ENCODE results near the gene TRIB2. TPM values are rescaled to one million over a fixed set of nuclear protein-coding genes. Genes with fewer than 3 reads are reported as not detected.

Gene TRIB2
- polyA plus RNA-seq, 1 of the 3 experiments (the other 2 are of a cell fraction), result 27.5 TPM

DNA sequence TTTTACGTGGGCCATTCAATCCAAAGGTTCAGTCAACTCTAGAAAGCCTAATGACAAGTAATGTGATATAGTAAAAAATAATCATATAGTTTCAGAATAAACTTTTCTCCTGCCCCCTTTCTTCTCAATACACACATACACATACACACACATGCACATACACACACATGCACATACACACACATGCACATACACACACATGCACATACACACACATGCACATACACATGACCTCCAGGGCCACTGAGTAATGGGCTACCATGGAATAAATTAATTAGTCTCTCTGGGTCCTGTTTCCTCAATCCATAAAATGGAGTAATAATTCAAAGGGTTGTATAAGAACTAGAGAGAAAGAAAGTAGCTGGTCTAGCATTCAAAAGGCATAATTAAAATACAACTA is 5.4 kb upstream of the TRIB2 start:
- Histone ChIP-seq H3K4me3 (ENCODE audit: low read depth in 2 of 2, low read length in 1 of 2) (no peak overlapping the region), H3K79me2 (ENCODE audit: insufficient read depth) (peaks cover 10% of the 10 kb centered on the region; the same call in 1 of the 2 replicates), H3F3A (replicated peaks; ENCODE audit: insufficient read depth) (peaks cover 23% of the 10 kb centered on the region), H3K9me2 (no peaks in the 10 kb centered on the region), H3K36me3 (replicated peaks in 1 of 2; ENCODE audit: control insufficient read depth in 1 of 2, insufficient read depth in 2 of 2, low read length in 1 of 2) (no peaks in the 10 kb centered on the region), H3K4me2 (no peak overlapping the region), H3K4me1 (ENCODE audit: control insufficient read depth in 1 of 2, insufficient read depth in 2 of 2, low read depth in 1 of 2, low read length in 1 of 2) (peaks cover 9 to 22% of the 10 kb centered on the region in 2 experiments; a peak in 3 of 4 replicates), H3K27me3 (ENCODE audit: insufficient read depth) (no peaks in the 10 kb centered on the region), H2AFZ (ENCODE audit: low read depth) (no peak overlapping the region), H3K9ac (no peak overlapping the region), H4K20me1 (ENCODE audit: insufficient read depth) (no peaks in the 10 kb centered on the region), H3K27ac (ENCODE audit: low read depth in 2 of 2, low read length in 1 of 2) (no peak overlapping the region), H3K9me3 (no peaks in the 10 kb centered on the region)
- ChIA-PET POLR2A (no interaction called here), CTCF (interaction anchor here (0.9 kb wide), 1 partner anchor 10 kb away, joined by 3 read pairs; no protein-coding TSS in a partner anchor)
- TF ChIP-seq RXRA (IDR thresholded peaks at IDR 0.05; ENCODE audit: borderline replicate concordance, low read depth) (no peak), GATA2 (CRISPR knock-in tag; IDR thresholded peaks at IDR 0.05) (no peak), RFX5 (IDR thresholded peaks at IDR 0.05; ENCODE audit: low read length) (no peak), TAF1 (IDR thresholded peaks at IDR 0.05; ENCODE audit: borderline replicate concordance, low read depth, low read length) (no peak), MXI1 (IDR thresholded peaks at IDR 0.05; ENCODE audit: low read depth, low read length) (no peak), EZH2phosphoT487 (IDR thresholded peaks at IDR 0.05; ENCODE audit: borderline replicate concordance, low read depth) (no peak), RAD21 (IDR thresholded peaks at IDR 0.05; ENCODE audit: low read length) (no peak), JUND (IDR thresholded peaks at IDR 0.05) (no peak), RCOR1 (IDR thresholded peaks at IDR 0.05; ENCODE audit: low read length) (no peak)
- TF ChIP-seq, protein P1, sequence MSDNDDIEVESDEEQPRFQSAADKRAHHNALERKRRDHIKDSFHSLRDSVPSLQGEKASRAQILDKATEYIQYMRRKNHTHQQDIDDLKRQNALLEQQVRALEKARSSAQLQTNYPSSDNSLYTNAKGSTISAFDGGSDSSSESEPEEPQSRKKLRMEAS (IDR thresholded peaks at IDR 0.05; ENCODE audit: low read depth), result no peak
- TF ChIP-seq, protein P2, sequence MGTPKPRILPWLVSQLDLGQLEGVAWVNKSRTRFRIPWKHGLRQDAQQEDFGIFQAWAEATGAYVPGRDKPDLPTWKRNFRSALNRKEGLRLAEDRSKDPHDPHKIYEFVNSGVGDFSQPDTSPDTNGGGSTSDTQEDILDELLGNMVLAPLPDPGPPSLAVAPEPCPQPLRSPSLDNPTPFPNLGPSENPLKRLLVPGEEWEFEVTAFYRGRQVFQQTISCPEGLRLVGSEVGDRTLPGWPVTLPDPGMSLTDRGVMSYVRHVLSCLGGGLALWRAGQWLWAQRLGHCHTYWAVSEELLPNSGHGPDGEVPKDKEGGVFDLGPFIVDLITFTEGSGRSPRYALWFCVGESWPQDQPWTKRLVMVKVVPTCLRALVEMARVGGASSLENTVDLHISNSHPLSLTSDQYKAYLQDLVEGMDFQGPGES (IDR thresholded peaks at IDR 0.05; ENCODE audit: low read depth, low read length), result no peak
- TF ChIP-seq, protein P3, sequence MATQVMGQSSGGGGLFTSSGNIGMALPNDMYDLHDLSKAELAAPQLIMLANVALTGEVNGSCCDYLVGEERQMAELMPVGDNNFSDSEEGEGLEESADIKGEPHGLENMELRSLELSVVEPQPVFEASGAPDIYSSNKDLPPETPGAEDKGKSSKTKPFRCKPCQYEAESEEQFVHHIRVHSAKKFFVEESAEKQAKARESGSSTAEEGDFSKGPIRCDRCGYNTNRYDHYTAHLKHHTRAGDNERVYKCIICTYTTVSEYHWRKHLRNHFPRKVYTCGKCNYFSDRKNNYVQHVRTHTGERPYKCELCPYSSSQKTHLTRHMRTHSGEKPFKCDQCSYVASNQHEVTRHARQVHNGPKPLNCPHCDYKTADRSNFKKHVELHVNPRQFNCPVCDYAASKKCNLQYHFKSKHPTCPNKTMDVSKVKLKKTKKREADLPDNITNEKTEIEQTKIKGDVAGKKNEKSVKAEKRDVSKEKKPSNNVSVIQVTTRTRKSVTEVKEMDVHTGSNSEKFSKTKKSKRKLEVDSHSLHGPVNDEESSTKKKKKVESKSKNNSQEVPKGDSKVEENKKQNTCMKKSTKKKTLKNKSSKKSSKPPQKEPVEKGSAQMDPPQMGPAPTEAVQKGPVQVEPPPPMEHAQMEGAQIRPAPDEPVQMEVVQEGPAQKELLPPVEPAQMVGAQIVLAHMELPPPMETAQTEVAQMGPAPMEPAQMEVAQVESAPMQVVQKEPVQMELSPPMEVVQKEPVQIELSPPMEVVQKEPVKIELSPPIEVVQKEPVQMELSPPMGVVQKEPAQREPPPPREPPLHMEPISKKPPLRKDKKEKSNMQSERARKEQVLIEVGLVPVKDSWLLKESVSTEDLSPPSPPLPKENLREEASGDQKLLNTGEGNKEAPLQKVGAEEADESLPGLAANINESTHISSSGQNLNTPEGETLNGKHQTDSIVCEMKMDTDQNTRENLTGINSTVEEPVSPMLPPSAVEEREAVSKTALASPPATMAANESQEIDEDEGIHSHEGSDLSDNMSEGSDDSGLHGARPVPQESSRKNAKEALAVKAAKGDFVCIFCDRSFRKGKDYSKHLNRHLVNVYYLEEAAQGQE (IDR thresholded peaks at IDR 0.05; ENCODE audit: low read depth, low read length), result no peak
- TF ChIP-seq, protein P4, sequence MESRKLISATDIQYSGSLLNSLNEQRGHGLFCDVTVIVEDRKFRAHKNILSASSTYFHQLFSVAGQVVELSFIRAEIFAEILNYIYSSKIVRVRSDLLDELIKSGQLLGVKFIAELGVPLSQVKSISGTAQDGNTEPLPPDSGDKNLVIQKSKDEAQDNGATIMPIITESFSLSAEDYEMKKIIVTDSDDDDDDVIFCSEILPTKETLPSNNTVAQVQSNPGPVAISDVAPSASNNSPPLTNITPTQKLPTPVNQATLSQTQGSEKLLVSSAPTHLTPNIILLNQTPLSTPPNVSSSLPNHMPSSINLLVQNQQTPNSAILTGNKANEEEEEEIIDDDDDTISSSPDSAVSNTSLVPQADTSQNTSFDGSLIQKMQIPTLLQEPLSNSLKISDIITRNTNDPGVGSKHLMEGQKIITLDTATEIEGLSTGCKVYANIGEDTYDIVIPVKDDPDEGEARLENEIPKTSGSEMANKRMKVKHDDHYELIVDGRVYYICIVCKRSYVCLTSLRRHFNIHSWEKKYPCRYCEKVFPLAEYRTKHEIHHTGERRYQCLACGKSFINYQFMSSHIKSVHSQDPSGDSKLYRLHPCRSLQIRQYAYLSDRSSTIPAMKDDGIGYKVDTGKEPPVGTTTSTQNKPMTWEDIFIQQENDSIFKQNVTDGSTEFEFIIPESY (IDR thresholded peaks at IDR 0.05; ENCODE audit: borderline replicate concordance, low read depth), result no peak
- TF ChIP-seq, protein P5, sequence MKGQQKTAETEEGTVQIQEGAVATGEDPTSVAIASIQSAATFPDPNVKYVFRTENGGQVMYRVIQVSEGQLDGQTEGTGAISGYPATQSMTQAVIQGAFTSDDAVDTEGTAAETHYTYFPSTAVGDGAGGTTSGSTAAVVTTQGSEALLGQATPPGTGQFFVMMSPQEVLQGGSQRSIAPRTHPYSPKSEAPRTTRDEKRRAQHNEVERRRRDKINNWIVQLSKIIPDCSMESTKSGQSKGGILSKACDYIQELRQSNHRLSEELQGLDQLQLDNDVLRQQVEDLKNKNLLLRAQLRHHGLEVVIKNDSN (IDR thresholded peaks at IDR 0.05; ENCODE audit: borderline replicate concordance, low read depth), result no peak
- TF ChIP-seq, protein P6, sequence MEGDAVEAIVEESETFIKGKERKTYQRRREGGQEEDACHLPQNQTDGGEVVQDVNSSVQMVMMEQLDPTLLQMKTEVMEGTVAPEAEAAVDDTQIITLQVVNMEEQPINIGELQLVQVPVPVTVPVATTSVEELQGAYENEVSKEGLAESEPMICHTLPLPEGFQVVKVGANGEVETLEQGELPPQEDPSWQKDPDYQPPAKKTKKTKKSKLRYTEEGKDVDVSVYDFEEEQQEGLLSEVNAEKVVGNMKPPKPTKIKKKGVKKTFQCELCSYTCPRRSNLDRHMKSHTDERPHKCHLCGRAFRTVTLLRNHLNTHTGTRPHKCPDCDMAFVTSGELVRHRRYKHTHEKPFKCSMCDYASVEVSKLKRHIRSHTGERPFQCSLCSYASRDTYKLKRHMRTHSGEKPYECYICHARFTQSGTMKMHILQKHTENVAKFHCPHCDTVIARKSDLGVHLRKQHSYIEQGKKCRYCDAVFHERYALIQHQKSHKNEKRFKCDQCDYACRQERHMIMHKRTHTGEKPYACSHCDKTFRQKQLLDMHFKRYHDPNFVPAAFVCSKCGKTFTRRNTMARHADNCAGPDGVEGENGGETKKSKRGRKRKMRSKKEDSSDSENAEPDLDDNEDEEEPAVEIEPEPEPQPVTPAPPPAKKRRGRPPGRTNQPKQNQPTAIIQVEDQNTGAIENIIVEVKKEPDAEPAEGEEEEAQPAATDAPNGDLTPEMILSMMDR (IDR thresholded peaks at IDR 0.05), result no peak
- 83% methylated on average over 1 of the region's 1 CpG for WGBS (ENCODE audit: low lambda C conversion rate)
- DNase-seq, result no peak
